ENCODE results near the gene SLC25A27.

Gene SLC25A27

GRCh38 chr6:46715141-46715540 lies 62.4 kb downstream of the SLC25A27 start:
- no peak for DNase-seq (ENCODE audit: low read depth in 2 of 2)

DNA sequence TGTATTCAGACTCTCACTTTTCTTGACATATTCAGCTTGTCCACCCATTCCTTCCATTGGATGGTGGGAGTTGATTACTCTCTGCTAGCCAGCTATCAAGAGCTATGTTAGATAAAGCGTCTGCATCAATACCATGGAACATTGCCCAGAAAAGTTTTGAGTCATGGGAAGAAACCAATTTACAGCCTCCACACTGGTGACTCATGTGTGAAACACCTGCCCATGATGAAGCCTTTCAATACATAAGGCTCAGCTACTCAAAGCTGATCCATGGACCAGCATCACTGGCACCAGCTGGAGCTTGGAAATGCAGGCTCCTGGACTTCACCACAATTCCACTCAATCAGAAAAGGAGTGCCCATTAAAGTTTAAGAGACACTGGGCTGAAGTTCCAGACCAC lies 66.3 kb downstream of the SLC25A27 start:
- DNase-seq (ENCODE audit: low read depth in 2 of 2) = peak in 1 of 2 donors; percentile 2

DNA sequence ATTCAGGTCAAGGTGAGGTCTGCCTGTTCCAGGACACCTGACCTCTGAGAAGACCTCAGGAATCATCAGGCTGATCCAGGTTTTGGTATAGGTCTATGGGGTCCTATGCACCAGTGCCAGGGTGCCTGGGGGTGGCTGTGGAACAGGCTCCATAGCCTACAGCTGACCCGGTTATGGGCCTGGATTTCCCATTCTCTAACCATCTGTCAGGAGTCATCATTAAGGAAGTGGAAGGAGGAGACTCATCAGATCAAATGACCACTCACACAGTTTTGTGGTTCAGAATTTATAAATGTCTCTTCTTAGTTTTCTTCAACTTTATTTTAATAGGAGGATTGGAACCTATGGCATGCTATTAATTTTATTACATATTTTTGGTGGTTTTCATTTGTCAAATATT lies 67.6 kb downstream of the SLC25A27 start:
- DNase-seq (ENCODE audit: low read depth in 2 of 2) = no peak

All from stimulated activated CD4-positive, alpha-beta T cell treated with anti-CD3 and anti-CD28 coated beads, Interleukin-4, amount 100 ng/mL, for 48 hours (primary cell).